IPS DF 4.7 (cell line): Measurements from ENCODE around the gene GJC2.
"Not testable (repeated sequence)": the region's sequence is repeated elsewhere in the genome, so short reads cannot be mapped to it uniquely, and the experiment has no call there.

Source experiments
- DNase-seq: peaks from one replicate; pipeline ENCODE4 v3.0.0-alpha.2; 2013; ENCODE audit warnings: low spot score; ENCODE audit errors: extremely low read depth

The GJC2 gene

GRCh38 chr1:228171221-228171891, 21.6 kb downstream of the GJC2 start:
- DNase-seq: no peak

GRCh38 chr1:228172591-228173527, 23.1 kb downstream of the GJC2 start:
- DNase-seq: no peak

DNA sequence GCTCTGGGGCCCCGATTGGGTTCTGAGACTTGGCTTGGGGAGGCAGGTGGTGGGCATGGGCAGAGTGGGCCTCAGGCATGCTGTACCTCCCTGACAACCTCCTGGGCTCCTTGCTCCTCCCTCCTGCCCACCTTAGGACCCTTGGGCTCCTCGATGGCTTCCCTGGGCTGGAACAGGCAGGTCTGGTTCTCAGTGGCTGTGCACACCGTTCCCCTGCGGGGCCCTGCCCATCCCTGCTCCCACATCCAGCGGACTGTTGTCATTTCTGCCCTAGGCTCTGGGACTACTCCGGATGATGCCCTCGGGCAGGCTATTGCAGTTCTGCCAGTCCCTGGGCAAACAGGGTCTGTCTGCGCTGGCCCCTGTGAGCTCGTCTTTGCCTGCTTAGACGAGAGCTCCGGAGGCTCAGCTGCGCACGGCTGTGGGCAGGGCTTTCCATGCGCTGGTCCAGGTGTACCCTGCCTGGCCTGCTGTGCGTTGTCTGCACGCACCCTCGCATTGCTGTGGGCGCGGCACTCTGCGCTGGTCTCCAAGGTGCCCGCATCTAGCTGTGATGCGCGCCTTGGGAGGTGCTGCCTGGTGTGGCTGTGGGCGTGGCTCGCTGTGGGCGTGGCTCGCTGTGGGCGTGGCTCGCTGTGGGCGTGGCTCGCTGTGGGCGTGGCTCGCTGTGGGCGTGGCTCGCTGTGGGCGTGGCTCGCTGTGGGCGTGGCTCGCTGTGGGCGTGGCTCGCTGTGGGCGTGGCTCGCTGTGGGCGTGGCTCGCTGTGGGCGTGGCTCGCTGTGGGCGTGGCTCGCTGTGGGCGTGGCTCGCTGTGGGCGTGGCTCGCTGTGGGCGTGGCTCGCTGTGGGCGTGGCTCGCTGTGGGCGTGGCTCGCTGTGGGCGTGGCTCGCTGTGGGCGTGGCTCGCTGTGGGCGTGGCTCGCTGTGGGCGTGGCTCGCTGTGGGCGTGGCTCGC, 24.1 kb downstream of the GJC2 start:
- not testable (repeated sequence) for DNase-seq

- no peak for DNase-seq
Measured at GRCh38 chr1:228174482-228175315, 25.0 kb downstream of the GJC2 start.

DNA sequence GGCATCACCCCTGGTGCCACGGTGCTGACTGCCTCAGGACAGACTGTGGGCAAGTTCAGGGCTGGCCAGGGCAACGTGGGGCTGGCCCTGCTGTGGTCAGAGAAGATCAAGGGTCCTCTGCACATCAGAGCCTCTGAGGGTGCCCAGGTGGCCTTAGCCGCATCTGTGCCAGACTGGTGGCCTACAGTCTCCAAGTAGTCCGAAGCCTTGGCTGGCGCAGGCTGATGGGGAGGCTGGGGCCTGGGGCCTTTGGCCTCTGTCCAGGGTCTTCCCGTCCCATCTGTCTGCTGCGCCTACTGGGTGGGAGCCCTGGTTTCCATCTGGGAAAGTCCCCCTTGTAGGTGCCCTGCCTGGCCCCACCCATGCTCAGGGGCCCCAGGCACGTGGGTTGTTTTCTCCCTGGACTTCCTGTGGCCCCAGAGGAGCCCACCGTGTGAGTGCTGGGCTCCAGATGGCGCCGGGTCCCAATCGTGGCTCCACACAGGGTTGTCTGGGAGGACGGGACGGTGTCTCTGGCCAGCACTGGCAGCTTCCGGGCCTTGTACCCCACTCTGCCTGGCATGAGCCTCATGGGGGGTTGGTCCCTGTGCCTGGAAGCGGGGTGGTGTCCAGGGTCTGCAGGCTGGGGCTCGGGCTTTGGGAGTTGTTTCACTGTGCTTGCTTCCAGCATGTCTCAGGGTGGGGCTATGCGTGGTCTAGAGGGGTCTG, 25.7 kb downstream of the GJC2 start:
- no peak for DNase-seq

DNA sequence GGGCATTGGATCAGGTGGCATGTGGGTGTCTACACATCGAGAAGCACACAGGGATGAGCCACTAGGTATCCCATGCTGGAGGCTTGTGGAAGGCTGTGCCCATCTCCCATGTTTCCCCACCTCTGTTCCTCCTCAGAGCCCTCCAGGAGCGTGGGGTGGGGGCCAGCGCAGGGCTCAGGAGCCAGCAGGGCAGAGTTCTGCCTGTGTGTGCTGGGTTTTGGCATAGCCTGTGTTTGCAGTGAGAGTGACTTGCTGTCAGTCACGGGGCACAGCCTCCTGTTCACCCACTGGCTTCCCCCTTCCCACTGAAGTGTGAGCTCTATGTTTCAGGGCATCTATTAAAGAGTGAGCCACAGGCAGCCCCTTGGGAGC, 26.3 kb downstream of the GJC2 start:
- no peak for DNase-seq

DNA sequence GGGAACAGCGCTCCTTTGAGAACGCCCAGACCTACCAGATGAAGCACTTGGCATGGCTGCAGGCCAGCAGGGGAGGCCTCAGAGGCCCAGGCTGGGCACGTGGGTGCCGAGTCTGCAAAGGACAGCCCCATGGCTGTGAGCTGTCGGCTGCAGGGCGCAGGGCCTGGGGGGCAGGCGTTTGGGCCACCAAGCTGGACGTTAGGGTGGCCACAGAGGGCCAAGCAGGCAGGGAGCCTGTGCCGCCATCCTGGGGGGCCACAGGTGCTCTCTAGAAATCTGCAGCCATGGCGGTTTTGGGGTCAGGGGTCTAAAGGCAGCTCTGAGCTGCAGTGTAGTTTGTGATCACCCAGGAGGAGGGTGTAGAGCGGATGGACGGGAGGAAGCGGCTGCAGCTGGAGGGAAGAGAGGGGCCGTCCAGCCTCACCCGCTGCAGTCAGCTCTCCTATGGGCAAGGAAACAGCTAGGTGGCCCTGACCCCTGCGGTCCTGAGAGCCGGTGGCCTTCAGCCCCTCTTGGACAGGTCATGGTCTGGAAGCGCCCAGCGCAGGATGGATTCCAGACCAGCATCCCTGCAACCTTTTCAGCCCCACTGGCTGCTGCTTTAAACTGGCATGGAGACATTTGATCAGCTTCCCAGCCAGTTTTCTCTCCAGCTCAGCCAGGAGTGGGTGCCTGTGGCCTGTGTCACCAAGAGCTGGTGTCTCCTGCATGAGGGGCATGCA, 26.9 kb downstream of the GJC2 start:
- DNase-seq: no peak

GRCh38 chr1:228177183-228177475, 27.4 kb downstream of the GJC2 start:
- DNase-seq: no peak

DNA sequence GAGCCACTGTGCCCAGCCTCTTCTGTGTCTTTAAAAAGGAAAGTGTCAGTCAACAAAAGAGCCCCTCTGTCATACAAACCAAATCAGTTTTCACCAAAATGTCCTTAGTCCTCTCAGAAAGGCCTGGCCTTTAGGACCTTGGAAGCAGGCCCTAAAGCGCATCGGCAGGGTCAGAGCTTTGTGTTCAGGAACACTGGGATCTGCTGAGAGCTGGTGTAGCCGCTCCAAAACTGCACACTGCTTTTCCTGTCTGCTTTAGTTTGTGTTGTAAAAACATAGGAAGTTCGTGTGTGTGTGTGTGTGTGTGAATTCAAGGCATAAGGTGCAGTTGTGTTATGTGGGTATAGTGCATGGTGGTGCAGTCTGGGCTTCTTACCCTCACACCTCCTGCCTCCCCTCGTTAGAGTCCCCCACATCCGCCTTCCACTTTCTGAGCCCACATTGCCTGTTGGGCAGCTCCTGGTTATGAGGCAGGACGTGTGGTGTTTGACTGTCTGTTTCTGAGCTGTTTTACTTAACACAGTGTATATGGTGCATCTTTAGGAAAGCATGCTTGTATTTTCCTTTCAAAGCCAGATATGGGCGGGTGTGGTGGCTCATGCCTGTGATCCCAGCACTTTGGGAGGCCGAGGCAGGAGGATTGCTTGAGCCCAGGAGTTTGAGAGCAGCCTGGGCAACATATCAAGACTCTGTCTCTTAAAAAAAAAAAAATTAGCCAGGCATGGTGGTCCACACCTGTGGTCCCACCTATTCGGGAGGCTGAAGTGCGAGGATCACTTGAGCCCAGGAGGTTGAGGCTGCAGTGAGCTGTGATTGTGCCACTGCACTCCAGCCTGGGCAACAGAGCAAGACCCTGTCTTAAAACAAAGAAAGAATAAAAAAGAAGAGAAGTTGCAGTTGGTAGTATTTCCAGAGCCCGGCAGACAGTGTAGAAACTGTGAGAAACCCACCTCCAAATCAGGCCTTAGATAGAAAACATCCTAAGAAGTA, 28.3 kb downstream of the GJC2 start:
- no peak for DNase-seq

DNA sequence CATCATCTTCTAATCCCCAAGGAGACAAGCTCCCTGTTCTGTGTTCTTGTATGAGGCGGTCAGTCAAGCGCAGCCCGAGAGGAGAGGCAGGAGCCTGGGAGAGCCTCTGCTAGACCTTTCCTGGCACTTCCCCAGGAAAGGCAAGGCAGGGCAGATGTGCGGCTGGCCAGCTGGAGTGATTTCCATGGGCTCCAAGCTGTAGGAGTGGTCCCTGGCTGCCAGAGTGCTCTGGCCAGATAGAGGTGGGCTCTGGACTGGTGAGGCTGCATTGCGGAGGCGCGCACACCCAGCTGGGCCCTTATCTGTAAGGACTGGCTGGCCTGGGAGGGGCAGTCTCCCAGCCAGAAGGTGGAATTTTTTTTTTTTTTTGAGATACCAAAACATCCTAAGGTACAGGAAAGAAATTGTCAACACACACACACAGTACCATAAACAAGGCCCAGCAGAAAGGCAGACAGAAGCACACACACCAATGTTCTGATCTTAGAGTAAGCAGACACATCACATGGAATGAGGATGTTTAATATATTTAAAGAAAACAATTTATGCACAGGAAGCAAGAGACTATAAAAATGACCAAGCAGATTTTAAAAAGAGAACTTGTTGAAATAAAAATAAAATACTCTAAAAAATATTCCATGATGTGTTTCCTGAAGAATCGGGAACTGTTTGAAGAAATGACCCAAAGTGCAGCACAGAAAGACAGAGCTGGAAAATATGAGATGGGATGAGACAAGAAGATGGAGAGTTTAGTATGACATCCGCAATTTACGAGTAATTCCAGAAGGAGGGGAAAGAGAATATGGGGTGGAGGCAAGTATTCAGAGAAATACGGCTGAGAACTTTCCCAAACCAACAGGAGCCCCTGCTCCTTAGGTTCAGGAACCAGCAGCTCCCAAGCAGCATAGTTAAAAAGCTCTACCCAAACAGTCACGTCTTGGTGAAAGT, 29.3 kb downstream of the GJC2 start:
- DNase-seq: no peak

DNA sequence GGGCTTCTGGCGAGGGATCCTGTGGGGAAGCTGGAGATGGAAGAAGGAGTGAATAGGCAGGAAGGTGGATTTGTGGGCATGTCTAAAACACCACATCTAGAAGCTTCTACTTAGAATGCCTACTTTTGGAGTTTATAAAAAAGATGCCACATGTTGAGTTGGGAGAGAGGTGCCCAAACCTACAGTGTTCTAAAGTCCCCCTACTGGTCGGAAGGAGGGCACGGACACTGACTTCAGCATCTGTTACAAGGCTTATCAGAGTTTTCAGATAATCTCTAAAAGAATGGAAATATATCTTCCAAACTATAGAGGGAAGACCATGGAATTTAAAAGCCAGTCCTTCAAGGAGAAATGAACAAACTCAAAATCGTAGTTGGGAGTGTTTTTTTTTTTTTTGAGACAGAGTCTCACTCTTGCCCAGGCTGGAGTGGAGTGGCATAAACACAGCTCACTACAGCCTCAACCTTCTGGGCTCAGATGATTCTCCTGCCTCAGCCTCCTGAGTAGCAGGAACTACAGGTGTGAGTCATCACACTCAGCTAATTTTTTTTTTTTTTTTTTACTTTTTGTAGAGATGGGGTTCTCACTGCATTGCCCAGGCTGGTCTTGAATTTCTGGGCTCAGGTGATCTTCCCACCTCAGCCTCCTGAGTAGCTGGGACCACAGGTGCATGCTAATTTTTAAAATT, 30.7 kb downstream of the GJC2 start:
- no peak for DNase-seq

- no peak for DNase-seq
Measured at GRCh38 chr1:228180959-228181644, 31.4 kb downstream of the GJC2 start.

- DNase-seq: no peak
Measured at GRCh38 chr1:228181645-228182034, 31.9 kb downstream of the GJC2 start.

DNA sequence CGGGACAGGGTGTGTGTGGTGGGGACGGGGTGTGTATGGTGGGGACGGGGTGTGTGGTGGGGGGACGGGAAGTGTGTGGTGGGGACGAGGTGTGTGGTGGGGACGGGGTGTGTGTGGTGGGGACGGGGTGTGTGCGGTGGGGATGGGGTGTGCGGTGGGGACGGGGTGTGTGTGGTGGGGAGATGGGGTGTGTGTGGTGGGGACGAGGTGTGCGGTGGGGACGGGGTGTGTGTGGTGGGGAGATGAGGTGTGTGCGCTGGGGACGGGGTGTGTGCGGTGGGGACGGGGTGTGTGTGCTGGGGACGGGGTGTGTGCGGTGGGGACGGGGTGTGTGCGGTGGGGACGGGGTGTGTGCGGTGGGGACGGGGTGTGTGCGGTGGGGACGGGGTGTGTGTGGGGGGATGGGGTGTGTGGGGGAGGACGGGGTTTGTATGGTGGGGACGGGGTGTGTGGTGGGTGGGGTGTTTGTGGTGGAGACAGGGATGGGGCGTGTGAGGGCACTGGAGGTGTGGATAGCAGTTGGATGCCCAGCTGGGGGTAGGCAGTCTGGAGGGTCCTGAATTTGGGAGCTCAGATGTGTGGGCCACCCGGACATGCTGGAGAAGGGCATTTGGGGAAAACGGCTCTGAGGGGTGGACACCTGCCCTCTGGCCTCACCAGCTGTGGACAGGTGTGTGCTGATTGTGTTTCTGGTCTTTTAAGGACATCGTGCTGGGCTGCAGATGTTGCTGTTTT, 32.7 kb downstream of the GJC2 start:
- DNase-seq: no peak

- DNase-seq: no peak
Measured at GRCh38 chr1:228184152-228184551, 34.4 kb downstream of the GJC2 start.

DNA sequence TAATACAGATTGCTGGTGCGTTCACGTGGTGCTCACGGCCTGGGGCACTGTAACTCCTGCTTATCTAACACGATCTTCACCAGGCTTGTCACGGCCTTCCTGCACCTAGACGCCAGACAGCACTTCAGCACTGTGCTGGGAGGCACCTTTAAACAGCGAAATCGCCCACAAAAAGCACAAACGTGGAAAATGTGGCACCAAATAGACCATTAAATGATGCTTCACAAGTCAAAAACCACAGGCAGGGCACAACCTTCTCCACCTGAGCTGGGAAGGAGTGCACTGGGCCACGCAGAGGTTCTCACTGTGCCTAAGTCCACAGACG, 35.9 kb downstream of the GJC2 start:
- no peak for DNase-seq
